ENCODE measurements around the gene GLRX3. TPM values are rescaled to one million over a fixed set of nuclear protein-coding genes. Genes with fewer than 3 reads are reported as not detected.

The GLRX3 gene
- total and polyA plus RNA-seq, 2 of the 13 experiments (the other 11 are each of a cell fraction or from before 2014, with no cell fraction given): 91.4 to 135 TPM

DNA sequence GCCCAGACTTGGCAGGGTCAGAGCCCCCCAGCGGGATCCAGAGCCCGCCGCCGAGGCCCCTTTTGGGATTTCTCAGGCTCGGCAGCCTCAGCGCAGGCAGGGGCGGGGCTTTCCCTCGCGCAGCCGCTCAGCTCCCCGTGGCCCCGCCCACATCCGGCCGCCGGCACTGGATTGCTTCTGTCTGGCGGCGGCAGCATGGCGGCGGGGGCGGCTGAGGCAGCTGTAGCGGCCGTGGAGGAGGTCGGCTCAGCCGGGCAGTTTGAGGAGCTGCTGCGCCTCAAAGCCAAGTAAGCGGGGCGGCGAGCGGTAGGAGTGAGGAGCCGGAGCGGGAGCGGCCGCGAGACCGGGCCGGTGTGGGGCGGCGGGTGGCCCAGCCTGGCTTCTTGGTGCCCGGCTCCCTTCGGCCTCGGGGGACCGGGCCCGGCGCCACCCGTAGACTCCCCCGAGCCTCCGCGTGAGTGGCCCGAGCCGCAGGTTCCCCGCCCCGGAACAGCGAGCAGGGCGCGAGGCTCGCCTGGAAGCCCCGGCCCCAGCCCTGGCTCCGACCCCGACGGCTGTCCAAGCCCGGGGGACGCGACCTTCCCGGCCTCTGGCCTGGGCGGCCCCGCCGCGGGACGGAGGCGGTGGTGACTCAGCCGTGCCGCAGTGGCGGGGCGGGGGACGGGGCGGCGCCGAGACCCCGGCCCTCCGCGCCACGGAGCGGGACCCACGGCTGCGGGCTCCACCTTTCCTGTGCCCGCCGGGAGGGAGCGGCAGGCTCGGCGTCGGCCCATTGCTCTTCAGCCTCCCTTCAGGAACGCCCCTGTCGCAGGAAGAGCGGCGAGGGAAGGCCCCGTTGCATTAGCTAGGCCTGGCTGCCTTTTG, at the start of gene GLRX3 (continued):
- TF ChIP-seq, protein P1, sequence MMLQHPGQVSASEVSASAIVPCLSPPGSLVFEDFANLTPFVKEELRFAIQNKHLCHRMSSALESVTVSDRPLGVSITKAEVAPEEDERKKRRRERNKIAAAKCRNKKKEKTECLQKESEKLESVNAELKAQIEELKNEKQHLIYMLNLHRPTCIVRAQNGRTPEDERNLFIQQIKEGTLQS (CRISPR knock-in tag; IDR thresholded peaks at IDR 0.05): no peak
- TF ChIP-seq ZSCAN29 (CRISPR knock-in tag; conservative IDR thresholded peaks at IDR 0.05) (no peak), AGO2 (optimal IDR thresholded peaks at IDR 0.05; ENCODE audit: low read depth, low read length) (peak; percentile 83), TEAD2 (CRISPR knock-in tag; IDR thresholded peaks at IDR 0.05) (no peak), TCF12 (IDR thresholded peaks at IDR 0.05) (no peak), TCF12 (CRISPR knock-in tag; IDR thresholded peaks at IDR 0.05) (peak; percentile 49; the same call in 1 of the 2 replicates), BCL6 (CRISPR knock-in tag; IDR thresholded peaks at IDR 0.05) (0 out of 2 replicates have a peak, but pooled peaks have one; percentile 31), ZNF615 (CRISPR knock-in tag; IDR thresholded peaks at IDR 0.05; ENCODE audit: borderline replicate concordance) (no peak), NFYC (CRISPR knock-in tag; IDR thresholded peaks at IDR 0.05) (peak; percentile 57), SIX1 (CRISPR knock-in tag; IDR thresholded peaks at IDR 0.05; ENCODE audit: borderline replicate concordance) (no peak), ZNF878 (CRISPR knock-in tag; IDR thresholded peaks at IDR 0.05) (peak; percentile 66), MAFG (CRISPR knock-in tag; IDR thresholded peaks at IDR 0.05) (no peak), STAG1 (CRISPR knock-in tag; IDR thresholded peaks at IDR 0.05) (no peak), CCDC6 (CRISPR knock-in tag; IDR thresholded peaks at IDR 0.05) (peak; percentile 96), ZNF30 (CRISPR knock-in tag; IDR thresholded peaks at IDR 0.05) (no peak), DNMT3B (CRISPR knock-in tag; conservative IDR thresholded peaks at IDR 0.05) (no peak), CBX2 (IDR thresholded peaks at IDR 0.05; ENCODE audit: low read depth, low read length) (no peak), CBX2 (CRISPR knock-in tag; IDR thresholded peaks at IDR 0.05; ENCODE audit: low read depth) (no peak), IRX3 (CRISPR knock-in tag; IDR thresholded peaks at IDR 0.05; ENCODE audit: borderline replicate concordance, low read depth) (no peak)
- TF ChIP-seq, protein P2, sequence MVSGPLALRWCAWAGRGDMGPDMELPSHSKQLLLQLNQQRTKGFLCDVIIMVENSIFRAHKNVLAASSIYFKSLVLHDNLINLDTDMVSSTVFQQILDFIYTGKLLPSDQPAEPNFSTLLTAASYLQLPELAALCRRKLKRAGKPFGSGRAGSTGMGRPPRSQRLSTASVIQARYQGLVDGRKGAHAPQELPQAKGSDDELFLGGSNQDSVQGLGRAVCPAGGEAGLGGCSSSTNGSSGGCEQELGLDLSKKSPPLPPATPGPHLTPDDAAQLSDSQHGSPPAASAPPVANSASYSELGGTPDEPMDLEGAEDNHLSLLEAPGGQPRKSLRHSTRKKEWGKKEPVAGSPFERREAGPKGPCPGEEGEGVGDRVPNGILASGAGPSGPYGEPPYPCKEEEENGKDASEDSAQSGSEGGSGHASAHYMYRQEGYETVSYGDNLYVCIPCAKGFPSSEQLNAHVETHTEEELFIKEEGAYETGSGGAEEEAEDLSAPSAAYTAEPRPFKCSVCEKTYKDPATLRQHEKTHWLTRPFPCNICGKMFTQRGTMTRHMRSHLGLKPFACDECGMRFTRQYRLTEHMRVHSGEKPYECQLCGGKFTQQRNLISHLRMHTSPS (CRISPR knock-in tag; IDR thresholded peaks at IDR 0.05; ENCODE audit: low read depth): no peak
- TF ChIP-seq, protein P3, sequence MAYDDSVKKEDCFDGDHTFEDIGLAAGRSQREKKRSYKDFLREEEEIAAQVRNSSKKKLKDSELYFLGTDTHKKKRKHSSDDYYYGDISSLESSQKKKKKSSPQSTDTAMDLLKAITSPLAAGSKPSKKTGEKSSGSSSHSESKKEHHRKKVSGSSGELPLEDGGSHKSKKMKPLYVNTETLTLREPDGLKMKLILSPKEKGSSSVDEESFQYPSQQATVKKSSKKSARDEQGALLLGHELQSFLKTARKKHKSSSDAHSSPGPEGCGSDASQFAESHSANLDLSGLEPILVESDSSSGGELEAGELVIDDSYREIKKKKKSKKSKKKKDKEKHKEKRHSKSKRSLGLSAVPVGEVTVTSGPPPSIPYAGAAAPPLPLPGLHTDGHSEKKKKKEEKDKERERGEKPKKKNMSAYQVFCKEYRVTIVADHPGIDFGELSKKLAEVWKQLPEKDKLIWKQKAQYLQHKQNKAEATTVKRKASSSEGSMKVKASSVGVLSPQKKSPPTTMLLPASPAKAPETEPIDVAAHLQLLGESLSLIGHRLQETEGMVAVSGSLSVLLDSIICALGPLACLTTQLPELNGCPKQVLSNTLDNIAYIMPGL (CRISPR knock-in tag; IDR thresholded peaks at IDR 0.05; ENCODE audit: borderline replicate concordance in 1 of 2, low read depth in 1 of 2): peak; percentile 25 to 84; a peak in 3 of 4 replicates
- TF ChIP-seq, protein P4, sequence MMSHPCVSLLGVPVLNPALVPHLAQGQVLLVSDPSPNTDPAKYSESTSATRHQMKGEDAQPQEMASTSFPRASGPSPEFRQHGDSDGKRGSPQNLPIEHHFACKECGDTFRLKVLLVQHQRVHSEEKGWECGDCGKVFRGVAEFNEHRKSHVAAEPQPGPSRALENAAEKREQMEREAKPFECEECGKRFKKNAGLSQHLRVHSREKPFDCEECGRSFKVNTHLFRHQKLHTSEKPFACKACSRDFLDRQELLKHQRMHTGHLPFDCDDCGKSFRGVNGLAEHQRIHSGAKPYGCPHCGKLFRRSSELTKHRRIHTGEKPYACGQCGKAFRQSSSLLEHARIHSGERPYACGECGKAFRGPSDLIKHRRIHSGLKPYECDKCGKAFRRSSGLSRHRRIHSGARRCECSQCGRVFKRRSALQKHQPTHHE (CRISPR knock-in tag; IDR thresholded peaks at IDR 0.05; ENCODE audit: borderline replicate concordance): peak; percentile 70; the same call in 1 of the 2 replicates

All from HepG2 (cell line).